ENCODE measurements around the gene NR1D2. TPM values are rescaled to one million over a fixed set of nuclear protein-coding genes. Genes with fewer than 3 reads are reported as not detected.

NR1D2 gene
- total and polyA plus RNA-seq, 2 of the 13 experiments (the other 11 are each of a cell fraction or from before 2014, with no cell fraction given), result 5.3 to 8.1 TPM

GRCh38 chr3:23916886-23917678, 28.0 kb upstream of the NR1D2 start, which contains the start of the genes NKIRAS1 and RPL15 (continued):
- peak; percentile 64; the same call in 1 of the 2 replicates for TF ChIP-seq ZNF580 (CRISPR knock-in tag; IDR thresholded peaks at IDR 0.05; ENCODE audit: borderline replicate concordance, low read depth)
- TF ChIP-seq MLX (CRISPR knock-in tag; IDR thresholded peaks at IDR 0.05), result peak; percentile 50; the same call in 1 of the 2 replicates
- no peak for TF ChIP-seq ZC3H13 (CRISPR knock-in tag; IDR thresholded peaks at IDR 0.05)
- TF ChIP-seq ZNF709 (CRISPR knock-in tag; IDR thresholded peaks at IDR 0.05), result peak; percentile 49; the same call in 1 of the 2 replicates
- TF ChIP-seq ZNF20 (CRISPR knock-in tag; IDR thresholded peaks at IDR 0.05), result 0 out of 2 replicates have a peak, but pooled peaks have one; percentile 67
- TF ChIP-seq ONECUT2 (CRISPR knock-in tag; IDR thresholded peaks at IDR 0.05), result 0 out of 2 replicates have a peak, but pooled peaks have one; percentile 24
- peak; percentile 39; the same call in 1 of the 2 replicates for TF ChIP-seq BRCA1 (CRISPR knock-in tag; IDR thresholded peaks at IDR 0.05)
- TF ChIP-seq GATA4 (IDR thresholded peaks at IDR 0.05; ENCODE audit: borderline replicate concordance, low read depth), result peak; percentile 72
- peak; percentile 86; the same call in 1 of the 2 replicates for TF ChIP-seq CAMTA2 (CRISPR knock-in tag; IDR thresholded peaks at IDR 0.05; ENCODE audit: borderline replicate concordance)
- no peak for TF ChIP-seq RORA (CRISPR knock-in tag; IDR thresholded peaks at IDR 0.05)
- TF ChIP-seq ZKSCAN5 (CRISPR knock-in tag; IDR thresholded peaks at IDR 0.05), result 0 out of 2 replicates have a peak, but pooled peaks have one; percentile 41
- TF ChIP-seq HMGXB4 (CRISPR knock-in tag; IDR thresholded peaks at IDR 0.05; ENCODE audit: borderline replicate concordance in 1 of 2, low read depth in 1 of 2), result peak; percentile 93 to 95
- TF ChIP-seq RARG (CRISPR knock-in tag; IDR thresholded peaks at IDR 0.05; ENCODE audit: low read depth), result no peak
- no peak for TF ChIP-seq ZNF543 (CRISPR knock-in tag; IDR thresholded peaks at IDR 0.05)
- no peak for TF ChIP-seq CEBPZ (IDR thresholded peaks at IDR 0.05; ENCODE audit: low read length)
- peak; percentile 90 for TF ChIP-seq ZSCAN9 (CRISPR knock-in tag; IDR thresholded peaks at IDR 0.05; ENCODE audit: borderline replicate concordance)
- 0 out of 2 replicates have a peak, but pooled peaks have one; percentile 92 for TF ChIP-seq SNAPC5 (CRISPR knock-in tag; IDR thresholded peaks at IDR 0.05; ENCODE audit: borderline replicate concordance)
- 0 out of 2 replicates have a peak, but pooled peaks have one; percentile 49 for TF ChIP-seq ZNF33B (CRISPR knock-in tag; IDR thresholded peaks at IDR 0.05)
- TF ChIP-seq CBX5 (CRISPR knock-in tag; IDR thresholded peaks at IDR 0.05; ENCODE audit: borderline replicate concordance), result peak; percentile 60
- no peak for TF ChIP-seq TBP (CRISPR knock-in tag; IDR thresholded peaks at IDR 0.05)
- TF ChIP-seq HMG20B (CRISPR knock-in tag; conservative IDR thresholded peaks at IDR 0.05), result peak; percentile 67; the same call in 1 of the 2 replicates
- no peak for TF ChIP-seq RAD51 (IDR thresholded peaks at IDR 0.05; ENCODE audit: borderline replicate concordance)
- no peak for TF ChIP-seq ZNF383 (CRISPR knock-in tag; IDR thresholded peaks at IDR 0.05; ENCODE audit: borderline replicate concordance)
- TF ChIP-seq SRSF1 (optimal IDR thresholded peaks at IDR 0.05; ENCODE audit: low read depth, low read length), result peak; percentile 74

All from HepG2 (cell line).